GM19463 (cell line): Measurements from ENCODE around the gene TPGS1.

Experiments
- ATAC-seq: cut with Tn5 transposase; IDR thresholded peaks from one replicate; pipeline ENCODE4 v1.9.1; 2021; ENCODE audit warnings: mild to moderate bottlenecking, moderate library complexity; ENCODE audit not compliant: unreplicated experiment

Gene TPGS1

DNA sequence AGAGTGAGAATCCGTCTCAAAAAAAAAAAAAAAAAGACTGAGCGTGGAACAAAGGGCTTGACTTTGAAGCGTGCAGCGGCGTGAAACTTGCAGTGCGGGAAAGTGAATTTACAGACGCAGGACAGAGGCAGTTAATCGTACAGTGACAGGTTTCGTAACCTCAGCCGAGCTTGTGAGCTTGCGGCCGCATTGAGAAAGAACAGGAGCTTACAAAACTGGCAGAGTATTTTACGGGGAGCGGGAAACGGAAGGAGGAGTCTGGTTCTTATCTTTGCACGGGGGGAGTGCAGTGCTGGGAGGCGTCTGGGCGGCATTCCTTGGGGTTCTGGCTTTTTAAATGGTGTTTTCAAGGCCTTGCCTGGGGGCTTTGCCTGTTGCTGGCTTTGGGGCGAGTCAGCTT is 59.1 kb downstream of the TPGS1 start:
- no peak for ATAC-seq

DNA sequence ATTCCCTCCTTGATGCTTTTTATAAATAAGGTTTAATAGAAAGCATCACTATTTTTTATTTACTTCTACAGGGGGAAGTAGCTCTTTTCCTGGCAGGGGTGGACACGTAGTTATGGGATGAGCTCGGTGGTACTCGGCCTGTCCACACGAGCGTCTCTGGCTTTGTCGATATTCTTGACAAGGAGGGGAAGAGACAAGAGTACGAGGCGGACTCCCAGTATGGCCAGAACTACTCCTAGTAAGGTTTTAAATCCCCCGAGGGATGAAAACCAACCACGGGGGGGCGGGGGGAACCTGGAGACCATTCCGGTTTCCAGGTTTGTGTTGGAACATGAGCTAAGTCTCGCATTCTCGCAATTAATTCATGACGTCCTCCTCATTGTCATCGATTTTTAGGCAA is 59.5 kb downstream of the TPGS1 start:
- ATAC-seq = no peak

DNA sequence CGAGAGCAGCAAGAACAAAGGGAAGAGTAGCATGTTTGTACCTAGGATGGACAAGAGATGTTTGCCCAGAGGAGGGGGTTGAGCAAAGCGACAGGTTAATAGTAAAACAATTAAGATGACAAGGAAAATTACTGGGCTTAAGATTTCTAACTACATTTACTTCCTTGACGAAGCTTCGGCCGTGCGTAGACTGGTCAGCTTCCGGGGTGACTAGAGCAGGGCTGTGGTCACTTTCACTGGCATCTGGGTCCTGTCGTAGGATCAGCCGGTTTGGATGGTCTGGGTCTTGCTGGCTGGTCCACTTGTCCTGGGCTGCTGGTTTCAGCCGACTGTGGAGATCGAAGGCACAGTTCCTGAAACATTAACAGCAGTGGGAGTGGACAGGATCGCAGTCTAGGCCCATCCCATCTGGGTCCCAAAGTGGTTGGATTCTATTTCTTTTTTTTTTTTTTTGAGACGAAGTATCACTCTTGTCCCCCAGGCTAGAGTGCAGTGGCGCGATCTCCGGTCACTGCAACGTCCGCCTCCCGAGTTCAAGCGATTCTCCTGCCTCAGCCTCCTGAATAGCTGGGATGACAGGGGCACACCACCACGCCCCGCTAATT is 60.1 kb downstream of the TPGS1 start:
- no peak for ATAC-seq
